Suprapubic skin (tissue), 4 donors: Measurements from ENCODE around the gene SRXN1. TPM values are rescaled to one million over a fixed set of nuclear protein-coding genes. Genes with fewer than 3 reads are reported as not detected.

Experiments used
- DNase-seq, 2 donors: peaks; one replicate each; pipeline ENCODE4 v3.0.0-alpha.2; 2019; ENCODE audit warnings: low spot score in 2 of 2
- H3K27ac ChIP-seq: fragments of 200-600 bp; sonication (generic); one replicate; pipeline ENCODE4 v1.5.1; 2019
- H3K27me3 ChIP-seq: fragments of 200-600 bp; sonication (generic); one replicate; pipeline ENCODE4 v1.5.1; 2019
- H3K36me3 ChIP-seq: fragments of 200-600 bp; sonication (generic); one replicate; pipeline ENCODE4 v1.5.1; 2019
- H3K4me1 ChIP-seq: fragments of 200-600 bp; sonication (generic); one replicate; pipeline ENCODE4 v1.5.1; 2019
- H3K4me3 ChIP-seq: fragments of 200-600 bp; sonication (generic); one replicate; pipeline ENCODE4 v1.5.1; 2019; ENCODE audit warnings: mild to moderate bottlenecking
- H3K9me3 ChIP-seq: fragments of 200-600 bp; sonication (generic); one replicate; pipeline ENCODE4 v1.5.1; 2019
- EP300 ChIP-seq: sonication (generic); formaldehyde crosslinking; IDR thresholded peaks from one replicate; pipeline ENCODE4 v1.6.1; 2017; ENCODE audit warnings: antibody characterized with exemption
- POLR2A ChIP-seq, 2 donors: fragments of 450-650 bp; IDR thresholded peaks; one replicate each; pipeline ENCODE4 v1.6.1; 2017; ENCODE audit warnings: antibody characterized with exemption in 2 of 2, mild to moderate bottlenecking in 2 of 2, moderate library complexity in 2 of 2
- POLR2AphosphoS5 ChIP-seq, 3 donors: sonication (generic); formaldehyde crosslinking; IDR thresholded peaks; one replicate each; pipeline ENCODE4 v1.6.1; 2017; ENCODE audit warnings: antibody characterized with exemption in 3 of 3
- WGBS: methylation state at CpG from one replicate; pipeline ENCODE4 v1.1.5; 2018; 5-methylcytosine and 5-hydroxymethylcytosine counted together
- total RNA-seq, 4 donors: library from RNA; depleted of rRNA; stranded (reverse); fragments of >200 nt; gene quantifications; one replicate each; pipeline ENCODE4 v1.1.0, GENCODE V29; 2016
- TF ChIP-seq, protein P1 (sequence below), 2 donors: fragments of 200-600 bp in 1 of 2; fragments of 450-650 bp in 1 of 2; sonication (generic) in 1 of 2; IDR thresholded peaks; one replicate each; pipeline ENCODE4 v1.5.1; 2016 to 2019; ENCODE audit warnings: antibody characterized with exemption in 2 of 2, mild to moderate bottlenecking in 1 of 2, moderate library complexity in 1 of 2

SRXN1 gene
- total RNA-seq, 4 donors from 2014 or later: 7.8 to 27.7 (median 21.0) TPM

DNA sequence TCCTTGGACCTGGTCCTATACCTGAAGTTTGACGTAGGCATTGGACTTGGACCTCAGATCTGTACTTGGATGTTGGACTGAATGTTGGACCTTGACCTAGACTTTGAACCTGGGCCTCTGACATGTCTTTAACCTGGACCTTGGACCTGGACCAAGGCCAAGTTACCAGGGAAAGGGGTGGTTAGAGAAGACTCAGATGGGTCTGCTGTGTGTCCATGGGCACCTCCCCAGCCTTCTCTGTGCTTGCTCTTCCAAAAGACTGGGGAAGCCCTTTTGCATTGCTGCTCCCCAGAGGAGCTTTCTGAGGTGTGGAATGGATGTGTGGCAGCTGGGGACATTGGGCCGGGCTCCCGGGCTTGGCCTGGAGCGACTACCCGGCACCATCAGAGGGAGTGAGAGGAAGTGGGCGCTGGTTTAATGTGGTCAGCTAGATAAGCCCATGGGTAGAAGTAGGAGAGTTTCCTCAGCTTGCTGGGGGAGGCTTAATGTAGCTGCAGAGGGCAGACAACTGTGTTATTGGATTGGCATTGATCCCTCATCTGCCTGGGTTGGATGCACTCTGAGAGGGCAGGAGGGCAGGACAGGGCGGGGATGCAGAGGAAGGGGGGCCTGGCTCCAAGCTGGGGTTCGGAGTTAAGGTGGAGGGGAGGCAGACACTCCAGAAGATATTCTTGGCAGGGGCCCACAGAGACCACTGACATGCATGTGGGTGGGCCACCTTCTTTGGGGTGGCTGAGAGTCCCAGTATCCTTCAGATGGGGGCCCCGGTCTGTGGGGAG, 18.4 kb upstream of the SRXN1 start:
- DNase-seq: no peak
- WGBS: 75% methylated on average over 9 of the region's 9 CpGs
- H3K36me3 ChIP-seq: no peaks in the 10 kb centered on the region
- H3K4me3 ChIP-seq: no peak overlapping the region
- TF ChIP-seq POLR2A (IDR thresholded peaks at IDR 0.05) (no peak), EP300 (no peak), POLR2AphosphoS5 (IDR thresholded peaks at IDR 0.05) (no peak)
- TF ChIP-seq, protein P1, sequence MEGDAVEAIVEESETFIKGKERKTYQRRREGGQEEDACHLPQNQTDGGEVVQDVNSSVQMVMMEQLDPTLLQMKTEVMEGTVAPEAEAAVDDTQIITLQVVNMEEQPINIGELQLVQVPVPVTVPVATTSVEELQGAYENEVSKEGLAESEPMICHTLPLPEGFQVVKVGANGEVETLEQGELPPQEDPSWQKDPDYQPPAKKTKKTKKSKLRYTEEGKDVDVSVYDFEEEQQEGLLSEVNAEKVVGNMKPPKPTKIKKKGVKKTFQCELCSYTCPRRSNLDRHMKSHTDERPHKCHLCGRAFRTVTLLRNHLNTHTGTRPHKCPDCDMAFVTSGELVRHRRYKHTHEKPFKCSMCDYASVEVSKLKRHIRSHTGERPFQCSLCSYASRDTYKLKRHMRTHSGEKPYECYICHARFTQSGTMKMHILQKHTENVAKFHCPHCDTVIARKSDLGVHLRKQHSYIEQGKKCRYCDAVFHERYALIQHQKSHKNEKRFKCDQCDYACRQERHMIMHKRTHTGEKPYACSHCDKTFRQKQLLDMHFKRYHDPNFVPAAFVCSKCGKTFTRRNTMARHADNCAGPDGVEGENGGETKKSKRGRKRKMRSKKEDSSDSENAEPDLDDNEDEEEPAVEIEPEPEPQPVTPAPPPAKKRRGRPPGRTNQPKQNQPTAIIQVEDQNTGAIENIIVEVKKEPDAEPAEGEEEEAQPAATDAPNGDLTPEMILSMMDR (IDR thresholded peaks at IDR 0.05): no peak
- H3K27me3 ChIP-seq: peaks cover 95% of the 10 kb centered on the region
- no peak overlapping the region for H3K27ac ChIP-seq
- H3K4me1 ChIP-seq: peaks cover 13% of the 10 kb centered on the region
- H3K9me3 ChIP-seq: no peaks in the 10 kb centered on the region

DNA sequence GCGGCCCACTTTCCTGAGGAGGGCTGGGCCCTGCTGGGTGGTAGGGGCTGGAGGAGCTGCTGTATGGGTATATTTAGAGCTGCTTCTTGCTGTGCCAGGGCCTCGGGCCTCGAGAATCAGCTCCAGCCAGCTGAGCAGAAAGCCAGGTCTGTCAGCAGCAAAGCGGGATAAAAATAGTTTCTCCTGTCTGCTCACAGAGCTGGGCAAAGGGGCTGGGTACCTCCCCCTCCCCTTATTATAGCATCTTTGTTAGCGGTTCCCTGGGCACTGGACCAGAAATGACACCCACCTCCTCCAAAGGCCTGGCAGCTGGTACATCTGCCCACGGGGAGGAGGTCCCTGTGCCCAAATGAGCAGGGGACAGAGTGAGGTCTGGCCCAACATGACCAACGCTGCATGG, 16.6 kb upstream of the SRXN1 start:
- Histone ChIP-seq H3K36me3 (no peaks in the 10 kb centered on the region), H3K4me3 (no peak overlapping the region), H3K27me3 (peaks cover 96% of the 10 kb centered on the region), H3K9me3 (no peaks in the 10 kb centered on the region), H3K4me1 (no peaks in the 10 kb centered on the region), H3K27ac (no peak overlapping the region)
- WGBS: 75% methylated on average over 6 of the region's 7 CpGs
- TF ChIP-seq EP300 (no peak), POLR2A (IDR thresholded peaks at IDR 0.05) (no peak), POLR2AphosphoS5 (IDR thresholded peaks at IDR 0.05) (no peak)
- TF ChIP-seq, protein P1 (IDR thresholded peaks at IDR 0.05): no peak
- DNase-seq: no peak

DNA sequence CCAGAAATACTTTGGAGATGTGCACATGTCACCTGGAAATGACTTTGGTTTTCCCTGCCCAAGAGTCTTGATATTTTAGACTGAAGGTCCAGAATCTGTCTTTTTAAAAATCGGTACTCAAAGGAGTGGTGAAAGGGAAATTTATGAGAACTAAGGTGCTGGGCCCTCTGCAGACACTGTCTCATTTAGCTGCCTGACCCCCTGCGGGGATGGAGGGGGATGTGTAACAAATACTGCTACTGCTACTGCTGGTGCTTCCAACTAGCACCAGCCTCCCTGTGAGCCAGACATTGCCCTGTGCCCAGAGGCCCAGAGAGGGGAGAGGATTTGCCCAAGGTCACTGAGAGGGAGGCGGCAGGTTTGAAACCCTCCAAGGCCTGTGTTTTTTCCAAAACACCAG, 15.6 kb upstream of the SRXN1 start:
- H3K36me3 ChIP-seq: no peaks in the 10 kb centered on the region
- TF ChIP-seq POLR2AphosphoS5 (IDR thresholded peaks at IDR 0.05) (no peak), EP300 (no peak), POLR2A (IDR thresholded peaks at IDR 0.05) (no peak)
- TF ChIP-seq, protein P1 (IDR thresholded peaks at IDR 0.05): no peak
- 80% methylated on average over 2 of the region's 3 CpGs for WGBS
- H3K4me1 ChIP-seq: no peaks in the 10 kb centered on the region
- H3K27ac ChIP-seq: no peak overlapping the region
- H3K27me3 ChIP-seq: peaks cover 96% of the 10 kb centered on the region
- H3K9me3 ChIP-seq: no peaks in the 10 kb centered on the region
- no peak for DNase-seq
- no peak overlapping the region for H3K4me3 ChIP-seq

DNA sequence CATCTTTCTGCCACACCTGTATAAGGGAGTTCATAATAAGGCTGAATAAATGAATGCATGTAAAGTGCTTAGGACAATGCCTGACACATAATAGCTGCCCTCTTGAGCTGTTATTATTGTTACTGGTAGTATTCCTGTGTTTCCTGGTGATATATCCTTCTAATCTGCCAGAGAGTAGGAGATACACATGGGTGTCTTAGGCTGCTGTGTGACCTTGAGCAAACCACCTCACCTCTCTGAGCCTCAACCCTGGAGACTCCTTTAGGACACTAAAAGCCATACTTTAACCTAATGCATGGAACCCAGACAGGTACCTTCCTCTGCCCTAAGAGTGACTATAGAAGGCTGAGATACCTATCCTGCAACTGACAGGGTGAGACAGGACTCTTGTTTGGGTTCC, 15.1 kb upstream of the SRXN1 start:
- no peak overlapping the region for H3K27ac ChIP-seq
- no peak for DNase-seq
- no peaks in the 10 kb centered on the region for H3K9me3 ChIP-seq
- H3K36me3 ChIP-seq: no peaks in the 10 kb centered on the region
- H3K27me3 ChIP-seq: peaks cover 96% of the 10 kb centered on the region
- TF ChIP-seq POLR2A (IDR thresholded peaks at IDR 0.05) (no peak), EP300 (no peak), POLR2AphosphoS5 (IDR thresholded peaks at IDR 0.05) (no peak)
- TF ChIP-seq, protein P1 (IDR thresholded peaks at IDR 0.05): no peak
- no peak overlapping the region for H3K4me3 ChIP-seq
- peaks cover 4% of the 10 kb centered on the region for H3K4me1 ChIP-seq

DNA sequence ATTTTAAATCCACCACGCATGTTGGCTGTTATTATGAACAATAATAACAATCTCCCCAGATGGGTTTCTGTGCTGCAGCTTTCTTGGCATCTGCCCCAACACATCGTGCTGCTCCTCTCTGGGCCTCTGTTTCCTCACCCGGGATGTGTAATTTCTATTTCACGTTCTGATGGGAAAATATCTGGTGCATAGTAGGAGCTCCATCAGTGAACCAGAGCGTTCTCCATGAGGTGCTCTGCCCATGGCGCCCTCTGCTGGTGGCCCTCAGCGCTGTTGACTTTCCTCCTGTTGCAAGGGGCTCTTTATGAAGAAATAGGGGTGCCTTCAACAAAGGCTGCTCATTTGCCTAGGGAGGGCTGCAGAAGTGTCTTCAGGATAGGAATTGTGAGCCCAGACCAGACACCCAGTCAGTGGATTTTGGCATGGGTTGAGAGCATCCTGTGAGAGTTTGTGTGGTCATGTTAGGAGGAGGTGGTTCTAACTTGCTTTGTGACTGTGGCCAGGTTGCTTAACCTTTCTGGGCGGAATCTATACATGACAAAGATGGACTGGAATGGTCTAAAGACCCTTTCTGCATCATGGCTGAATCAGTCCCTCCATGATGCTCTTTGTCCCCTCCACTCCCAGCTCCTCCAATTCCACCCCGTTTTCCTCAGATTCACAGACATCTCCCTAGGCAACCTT, 14.5 kb upstream of the SRXN1 start:
- Histone ChIP-seq H3K4me1 (peaks cover 4% of the 10 kb centered on the region), H3K36me3 (no peaks in the 10 kb centered on the region), H3K27ac (no peak overlapping the region), H3K27me3 (peaks cover 96% of the 10 kb centered on the region), H3K4me3 (no peak overlapping the region), H3K9me3 (no peaks in the 10 kb centered on the region)
- DNase-seq: no peak
- WGBS: 29% methylated on average over 9 of the region's 9 CpGs
- TF ChIP-seq POLR2A (IDR thresholded peaks at IDR 0.05) (no peak), POLR2AphosphoS5 (IDR thresholded peaks at IDR 0.05) (no peak), EP300 (no peak)
- TF ChIP-seq, protein P1 (IDR thresholded peaks at IDR 0.05): peak in 1 of 2 donors; percentile 55
